Neutrophil (primary cell): ENCODE measurements around the gene STX5.
A peak's percentile ranks its signal among the peaks of the same experiment; 100 is the strongest.
"Not testable (repeated sequence)": the region's sequence is repeated elsewhere in the genome, so short reads cannot be mapped to it uniquely, and the experiment has no call there.

Experiments used
- H3K27ac ChIP-seq: fragments of 200-600 bp; sonication (generic); 2 replicates; pipeline ENCODE4 v1.5.1; 2016; ENCODE audit warnings: mild to moderate bottlenecking, moderate library complexity
- H3K27me3 ChIP-seq: fragments of 200-600 bp; sonication (generic); 2 replicates; pipeline ENCODE4 v1.6.0; 2016; ENCODE audit warnings: mild to moderate bottlenecking
- H3K36me3 ChIP-seq: fragments of 200-600 bp; sonication (generic); 2 replicates; pipeline ENCODE4 v1.5.1; 2017
- H3K4me1 ChIP-seq, 2 experiments: fragments of 200-600 bp in 1 of 2; sonication (generic) in 1 of 2; 1 replicate in 1 of 2; 2 replicates in 1 of 2; pipeline versions ENCODE4 v1.5.1 to v1.6.1; 2013 to 2016; ENCODE audit warnings: low read depth in 1 of 2, low read length in 1 of 2, mild to moderate bottlenecking in 1 of 2, moderate library complexity in 1 of 2; ENCODE audit not compliant: control insufficient read depth in 1 of 2, insufficient read depth in 1 of 2
- H3K4me3 ChIP-seq, 2 experiments: fragments of 200-600 bp in 1 of 2; sonication (generic) in 1 of 2; 1 replicate in 1 of 2; 2 replicates in 1 of 2; pipeline ENCODE4 v1.5.1; 2013 to 2016; ENCODE audit warnings: low read depth in 1 of 2, low read length in 1 of 2, mild to moderate bottlenecking in 1 of 2, moderate library complexity in 1 of 2
- H3K9me3 ChIP-seq: fragments of 200-600 bp; sonication (generic); 2 replicates; pipeline ENCODE4 v1.5.1; 2016
- TF ChIP-seq, protein P1 (sequence below): fragments of 200-600 bp; sonication (generic); IDR thresholded peaks from 2 replicates; pipeline ENCODE4 v1.5.1; 2016; ENCODE audit warnings: antibody characterized with exemption

The STX5 gene

DNA sequence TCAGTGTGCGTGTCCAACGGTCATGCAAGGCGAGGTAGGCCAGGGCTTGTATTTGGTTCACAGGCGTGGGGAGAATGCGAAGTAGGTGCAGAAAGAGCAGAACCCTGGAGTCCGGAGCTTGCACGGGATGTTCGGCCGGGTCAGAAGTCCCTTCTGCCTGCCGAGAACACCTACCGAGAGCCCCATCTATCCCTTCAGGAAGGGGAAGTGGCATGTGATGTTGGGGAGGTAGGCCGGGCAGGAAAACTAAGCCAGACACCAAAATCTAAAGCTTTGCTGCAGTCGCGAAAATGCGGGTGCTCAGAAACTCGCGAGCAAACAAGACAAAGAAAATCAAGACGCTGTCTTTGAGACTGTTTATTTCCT, 61.1 kb downstream of the STX5 start:
- Histone ChIP-seq H3K9me3 (no peaks in the 10 kb centered on the region), H3K27me3 (no peaks in the 10 kb centered on the region), H3K36me3 (peaks cover 16% of the 10 kb centered on the region), H3K27ac (peak overlapping the region; percentile 86), H3K4me1 (peaks cover 29 to 31% of the 10 kb centered on the region in 2 experiments), H3K4me3 (peak overlapping the region; percentile 67 to 84)
- TF ChIP-seq, protein P1, sequence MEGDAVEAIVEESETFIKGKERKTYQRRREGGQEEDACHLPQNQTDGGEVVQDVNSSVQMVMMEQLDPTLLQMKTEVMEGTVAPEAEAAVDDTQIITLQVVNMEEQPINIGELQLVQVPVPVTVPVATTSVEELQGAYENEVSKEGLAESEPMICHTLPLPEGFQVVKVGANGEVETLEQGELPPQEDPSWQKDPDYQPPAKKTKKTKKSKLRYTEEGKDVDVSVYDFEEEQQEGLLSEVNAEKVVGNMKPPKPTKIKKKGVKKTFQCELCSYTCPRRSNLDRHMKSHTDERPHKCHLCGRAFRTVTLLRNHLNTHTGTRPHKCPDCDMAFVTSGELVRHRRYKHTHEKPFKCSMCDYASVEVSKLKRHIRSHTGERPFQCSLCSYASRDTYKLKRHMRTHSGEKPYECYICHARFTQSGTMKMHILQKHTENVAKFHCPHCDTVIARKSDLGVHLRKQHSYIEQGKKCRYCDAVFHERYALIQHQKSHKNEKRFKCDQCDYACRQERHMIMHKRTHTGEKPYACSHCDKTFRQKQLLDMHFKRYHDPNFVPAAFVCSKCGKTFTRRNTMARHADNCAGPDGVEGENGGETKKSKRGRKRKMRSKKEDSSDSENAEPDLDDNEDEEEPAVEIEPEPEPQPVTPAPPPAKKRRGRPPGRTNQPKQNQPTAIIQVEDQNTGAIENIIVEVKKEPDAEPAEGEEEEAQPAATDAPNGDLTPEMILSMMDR, result no peak

DNA sequence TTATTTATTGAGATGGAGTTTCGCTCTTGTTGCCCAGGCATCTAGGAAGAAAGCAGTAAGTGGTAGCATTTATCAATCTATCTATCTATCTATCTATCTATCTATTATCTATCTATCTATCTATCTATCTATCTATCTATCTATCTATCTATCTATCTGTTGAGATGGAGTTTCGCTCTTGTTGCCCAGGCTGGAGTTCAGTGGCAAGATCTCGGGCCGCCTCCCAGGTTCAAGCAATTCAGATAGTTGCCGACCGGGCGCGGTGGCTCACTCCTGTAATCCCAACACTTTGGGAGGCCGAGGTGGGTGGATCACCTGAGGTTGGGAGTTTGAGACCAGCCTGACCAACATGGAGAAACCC, 71.0 kb downstream of the STX5 start:
- H3K4me3 ChIP-seq, result peak overlapping the region; percentile 80 to 98
- peaks cover 17 to 19% of the 10 kb centered on the region in 2 experiments for H3K4me1 ChIP-seq
- not testable (repeated sequence) for H3K27me3 ChIP-seq, H3K9me3 ChIP-seq, H3K36me3 ChIP-seq
- H3K27ac ChIP-seq, result peak overlapping the region; percentile 86

DNA sequence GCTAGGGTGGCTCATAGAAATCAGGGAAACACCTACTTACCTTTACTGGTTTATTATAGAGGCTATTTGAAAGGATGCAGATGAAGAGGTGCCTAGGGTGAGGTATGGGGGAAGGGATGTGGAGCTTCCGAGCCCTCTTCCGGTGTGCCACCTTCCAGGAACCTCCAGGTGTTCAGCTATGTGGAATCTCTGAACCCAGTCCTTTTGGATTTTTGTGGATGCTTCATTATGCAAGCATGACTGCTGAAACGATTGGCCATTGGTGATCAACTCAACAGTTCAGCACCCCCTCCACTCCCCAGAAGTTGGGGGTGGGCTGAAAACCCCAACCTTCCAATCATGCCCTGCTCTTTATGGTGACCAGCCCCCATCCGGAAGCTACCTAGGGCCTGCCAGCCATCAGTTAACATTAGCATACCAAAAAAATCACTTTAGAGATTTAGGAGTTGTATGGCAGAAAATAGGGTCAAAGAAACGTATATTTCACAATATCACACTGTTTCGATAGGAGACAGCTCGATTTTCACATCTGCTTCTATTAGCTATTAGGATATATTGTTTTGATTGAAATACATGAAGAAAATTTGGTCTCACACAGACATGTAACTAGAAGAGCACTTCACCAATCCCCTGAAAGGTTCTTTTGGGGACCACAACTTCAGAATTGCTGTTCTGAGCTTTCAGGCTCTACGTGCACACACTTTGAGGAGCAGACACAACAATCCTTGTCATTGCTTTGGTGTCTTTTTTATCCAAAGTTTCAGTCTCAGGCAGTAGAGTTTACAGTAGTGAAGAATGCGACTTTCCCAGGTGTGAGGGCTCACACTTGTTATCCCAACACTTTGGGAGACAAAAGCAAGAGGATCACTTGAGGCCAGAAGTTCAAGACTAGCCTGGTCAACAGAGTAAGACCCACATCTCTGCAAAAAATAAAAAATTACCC, 73.7 kb downstream of the STX5 start:
- Histone ChIP-seq H3K4me3 (no peak overlapping the region), H3K36me3 (no peaks in the 10 kb centered on the region), H3K27ac (no peak overlapping the region), H3K9me3 (no peaks in the 10 kb centered on the region), H3K4me1 (peaks cover 29 to 30% of the 10 kb centered on the region in 2 experiments), H3K27me3 (no peaks in the 10 kb centered on the region)
- TF ChIP-seq, protein P1, result no peak
